Breast epithelium (tissue), 3 donors: ENCODE data around the gene ABCA1.

Source experiments
- CTCF ChIP-seq, 3 donors: fragments of 450-650 bp; IDR thresholded peaks; one replicate each; pipeline ENCODE4 v1.5.1; 2016 to 2017; ENCODE audit warnings: antibody characterized with exemption in 3 of 3, mild to moderate bottlenecking in 3 of 3, moderate library complexity in 3 of 3
- POLR2A ChIP-seq: fragments of 450-650 bp; IDR thresholded peaks from one replicate; pipeline ENCODE4 v1.6.1; 2016; ENCODE audit warnings: antibody characterized with exemption, mild to moderate bottlenecking, moderate library complexity
- POLR2AphosphoS5 ChIP-seq, 3 donors: sonication (generic); formaldehyde crosslinking; IDR thresholded peaks; one replicate each; pipeline ENCODE4 v1.6.1; 2017; ENCODE audit warnings: antibody characterized with exemption in 3 of 3

GRCh38 chr9:104850786-104851545 is 77.0 kb downstream of the ABCA1 start:
- no peak for TF ChIP-seq CTCF (IDR thresholded peaks at IDR 0.05)
- no peak for TF ChIP-seq POLR2A
- no peak for TF ChIP-seq POLR2AphosphoS5 (IDR thresholded peaks at IDR 0.05)
